NCI-H1417 (cell line): ENCODE data around the gene RIMBP3C.
"Not testable (repeated sequence)": the region's sequence is repeated elsewhere in the genome, so short reads cannot be mapped to it uniquely, and the experiment has no call there.

Experiments used
- DNase-seq, 3 experiments: peaks; one replicate each; lab custom pipeline; 2025; lab: John Stamatoyannopoulos, UW

The RIMBP3C gene

DNA sequence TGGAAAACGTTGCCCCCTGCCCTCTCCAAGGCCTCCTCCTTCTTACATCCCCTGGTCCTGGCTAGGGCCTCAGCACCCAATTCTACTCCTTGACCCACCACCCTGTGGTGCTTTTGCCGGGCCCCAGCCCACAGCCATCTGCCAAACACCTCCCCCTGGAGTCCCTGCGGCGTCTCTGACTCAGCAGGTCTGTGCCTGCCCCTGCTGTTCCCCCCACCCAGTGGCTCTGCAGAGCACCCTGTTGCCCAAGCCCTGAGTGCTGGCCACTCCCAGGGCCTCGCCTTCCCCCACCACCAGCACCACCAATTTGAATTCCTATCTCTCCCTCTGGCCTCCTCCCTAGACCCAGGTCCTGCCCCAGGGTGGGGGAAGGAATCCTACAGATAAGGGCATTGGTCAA lies 19.7 kb downstream of the RIMBP3C start:
- not testable (repeated sequence) for DNase-seq

DNA sequence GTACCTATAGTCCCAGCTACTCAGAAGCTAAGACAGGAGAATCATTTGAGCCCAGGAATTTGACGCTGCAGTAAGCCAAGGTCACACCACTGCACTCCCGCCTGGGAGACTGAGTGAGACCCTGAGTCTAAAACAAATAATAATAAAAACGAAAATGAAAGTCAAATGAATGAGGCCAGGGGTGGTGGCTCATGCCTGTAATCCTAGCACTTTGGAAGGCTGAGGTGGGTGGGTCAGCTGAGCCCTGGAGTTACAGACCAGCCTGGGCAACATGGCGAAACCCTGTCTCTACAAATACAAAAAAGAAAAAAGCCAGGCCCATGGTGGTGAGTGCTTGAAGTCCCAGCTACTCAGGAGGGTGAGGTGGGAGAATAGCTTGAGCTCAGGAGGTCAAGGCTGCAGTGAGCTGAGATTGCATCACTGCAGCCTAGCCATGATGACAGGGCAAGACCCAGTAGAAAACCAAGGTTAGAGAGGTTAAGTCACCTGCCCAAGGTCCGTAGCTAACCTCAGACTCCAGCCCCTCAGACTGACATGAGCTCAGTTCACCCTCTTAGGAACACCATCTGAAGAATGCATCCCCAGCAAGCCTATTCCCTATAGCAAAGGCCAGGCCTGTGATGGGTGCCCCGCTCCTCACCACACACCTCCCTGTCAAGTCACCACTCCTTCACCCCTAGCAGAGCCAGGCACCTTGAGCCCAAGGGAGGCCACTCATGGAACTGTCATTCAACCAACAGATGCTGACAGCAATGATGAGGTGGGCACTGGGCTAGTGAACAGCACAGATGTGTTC lies 24.4 kb downstream of the RIMBP3C start:
- DNase-seq = not testable (repeated sequence)

DNA sequence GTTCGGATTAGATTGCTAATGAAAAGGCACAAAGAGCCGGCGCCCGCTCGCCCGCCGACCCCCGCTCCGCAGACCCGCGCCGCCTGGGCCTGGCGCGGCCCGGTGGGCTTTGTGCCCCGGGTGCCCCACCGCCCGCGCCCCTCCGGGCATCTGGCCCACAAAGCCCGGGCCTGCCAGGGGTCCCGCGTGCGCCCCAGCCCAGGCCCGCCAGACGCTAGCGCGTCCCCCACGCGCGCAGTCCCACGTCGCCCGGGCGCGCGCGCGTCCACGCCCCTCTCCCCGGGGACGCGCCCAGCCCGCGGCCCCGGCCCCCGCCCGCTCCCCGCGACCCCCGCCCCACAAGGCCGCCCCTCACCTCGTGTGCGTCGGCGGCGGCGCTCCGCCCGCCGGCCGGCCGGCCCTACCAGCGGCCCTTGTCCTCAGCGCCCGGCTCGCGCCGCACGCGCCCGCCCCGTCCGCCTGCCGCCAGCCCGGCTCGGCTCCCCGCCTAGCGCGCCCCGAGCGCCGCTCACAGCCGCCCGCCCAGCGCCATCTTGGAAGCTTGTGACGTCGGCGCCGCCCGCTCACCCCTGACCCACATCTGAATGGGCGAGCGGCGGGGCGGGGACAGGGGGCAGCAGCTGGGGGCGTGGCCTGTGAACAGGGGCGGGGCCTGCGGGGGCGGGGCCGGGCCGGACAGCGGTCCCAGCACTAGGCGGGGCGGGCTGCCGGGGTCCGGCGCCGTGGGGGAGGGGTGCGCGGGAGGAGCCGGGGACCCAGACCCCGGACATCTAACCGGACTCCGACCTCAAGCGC lies 34.1 kb downstream of the RIMBP3C start:
- not testable (repeated sequence) for DNase-seq

DNA sequence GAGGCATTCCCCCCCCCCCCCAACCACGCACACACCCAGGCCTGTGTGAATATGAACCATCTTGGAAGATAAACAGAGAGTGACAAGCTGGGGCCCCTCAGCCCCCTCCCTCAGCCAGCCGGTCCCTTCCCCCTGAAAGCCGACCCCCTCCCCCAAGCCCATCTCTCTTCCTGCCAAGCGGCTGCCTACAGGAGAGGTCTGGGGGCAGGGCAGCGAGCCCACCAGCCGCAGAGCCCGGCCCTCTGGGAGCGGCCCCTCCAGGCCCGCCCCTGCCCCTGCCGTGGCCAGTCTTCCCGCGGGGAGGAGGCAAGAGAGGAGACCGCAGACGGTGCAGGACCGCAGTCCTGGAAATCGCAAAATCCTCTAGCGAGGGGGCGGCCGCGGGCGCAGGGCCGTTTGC lies 34.7 kb downstream of the RIMBP3C start:
- not testable (repeated sequence) for DNase-seq

DNA sequence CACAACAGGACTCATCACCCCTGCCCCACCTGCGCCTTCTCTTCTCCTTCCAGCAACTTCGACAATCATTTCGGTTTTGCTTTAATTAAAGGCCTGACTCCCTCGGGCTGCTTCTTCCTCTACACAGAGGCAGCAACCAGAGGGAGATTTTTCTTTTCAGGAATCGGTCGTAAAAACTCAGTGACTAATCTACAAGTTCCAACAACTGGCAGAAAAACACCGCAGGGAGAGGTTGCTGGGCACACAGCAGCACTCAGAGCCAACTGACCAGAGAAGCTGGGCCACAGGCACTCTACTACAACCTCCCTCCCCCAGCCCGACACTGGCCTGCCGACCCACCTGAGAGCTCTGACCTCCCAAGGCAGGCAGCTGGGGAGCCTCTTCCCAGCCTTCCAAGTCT lies 36.0 kb downstream of the RIMBP3C start:
- not testable (repeated sequence) for DNase-seq

DNA sequence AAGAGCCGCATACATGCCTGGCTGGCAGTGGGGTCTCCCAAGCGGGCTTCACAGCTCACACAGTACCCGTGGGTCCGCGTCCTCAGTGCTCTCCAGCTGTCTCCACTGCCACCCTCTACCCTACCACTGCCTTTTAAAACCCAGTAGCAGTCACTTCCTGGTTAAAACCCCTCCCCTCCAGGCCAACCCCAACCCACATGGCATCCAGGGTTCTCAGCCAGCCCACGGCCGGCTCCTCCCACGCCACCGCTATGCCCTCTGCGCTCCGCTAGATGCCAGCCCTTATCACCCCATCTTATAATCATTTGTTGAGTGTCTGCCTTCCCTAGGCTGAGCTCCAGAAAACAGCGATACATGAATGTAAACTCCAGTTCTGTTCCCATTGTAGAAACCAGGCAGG lies 37.1 kb downstream of the RIMBP3C start:
- not testable (repeated sequence) for DNase-seq

DNA sequence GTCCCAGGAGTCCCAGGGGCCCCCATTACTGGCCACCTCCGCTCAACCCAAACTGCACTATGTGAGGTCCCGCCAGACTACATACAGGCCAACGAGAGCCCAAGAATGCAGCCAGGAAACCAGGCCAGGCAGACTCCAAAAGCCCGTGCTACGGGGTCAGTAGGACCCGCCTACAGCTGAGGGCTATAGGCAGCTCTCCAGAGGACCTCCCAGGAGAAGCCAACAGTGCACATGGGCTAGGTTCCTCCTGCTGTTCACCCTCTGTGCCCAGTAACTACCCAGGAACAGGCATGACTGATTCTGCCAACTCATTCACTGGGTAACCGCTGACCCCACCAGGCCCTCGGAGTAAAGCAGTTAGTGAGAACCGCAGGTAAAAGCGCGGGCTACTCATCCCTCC lies 39.2 kb downstream of the RIMBP3C start:
- DNase-seq = not testable (repeated sequence)

DNA sequence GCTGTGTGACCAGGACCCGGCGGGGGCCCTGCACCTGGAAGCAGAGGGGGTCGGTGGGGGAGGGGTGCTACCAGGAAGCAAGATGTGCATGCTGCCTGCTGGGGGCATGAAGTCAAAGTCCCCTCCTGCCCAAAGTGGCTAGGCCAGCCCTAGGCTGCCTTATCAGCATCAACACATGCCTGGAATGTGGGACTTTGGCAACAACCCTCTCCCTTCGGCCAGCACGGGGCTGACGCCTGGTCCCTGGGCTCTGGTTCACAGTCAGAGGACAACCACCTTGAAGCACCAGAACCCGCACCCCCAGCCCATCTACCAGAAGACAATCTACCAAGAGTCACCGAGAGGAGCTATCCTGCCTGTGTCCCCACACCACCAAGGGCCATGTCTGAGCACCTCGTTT lies 40.9 kb downstream of the RIMBP3C start:
- not testable (repeated sequence) for DNase-seq

DNA sequence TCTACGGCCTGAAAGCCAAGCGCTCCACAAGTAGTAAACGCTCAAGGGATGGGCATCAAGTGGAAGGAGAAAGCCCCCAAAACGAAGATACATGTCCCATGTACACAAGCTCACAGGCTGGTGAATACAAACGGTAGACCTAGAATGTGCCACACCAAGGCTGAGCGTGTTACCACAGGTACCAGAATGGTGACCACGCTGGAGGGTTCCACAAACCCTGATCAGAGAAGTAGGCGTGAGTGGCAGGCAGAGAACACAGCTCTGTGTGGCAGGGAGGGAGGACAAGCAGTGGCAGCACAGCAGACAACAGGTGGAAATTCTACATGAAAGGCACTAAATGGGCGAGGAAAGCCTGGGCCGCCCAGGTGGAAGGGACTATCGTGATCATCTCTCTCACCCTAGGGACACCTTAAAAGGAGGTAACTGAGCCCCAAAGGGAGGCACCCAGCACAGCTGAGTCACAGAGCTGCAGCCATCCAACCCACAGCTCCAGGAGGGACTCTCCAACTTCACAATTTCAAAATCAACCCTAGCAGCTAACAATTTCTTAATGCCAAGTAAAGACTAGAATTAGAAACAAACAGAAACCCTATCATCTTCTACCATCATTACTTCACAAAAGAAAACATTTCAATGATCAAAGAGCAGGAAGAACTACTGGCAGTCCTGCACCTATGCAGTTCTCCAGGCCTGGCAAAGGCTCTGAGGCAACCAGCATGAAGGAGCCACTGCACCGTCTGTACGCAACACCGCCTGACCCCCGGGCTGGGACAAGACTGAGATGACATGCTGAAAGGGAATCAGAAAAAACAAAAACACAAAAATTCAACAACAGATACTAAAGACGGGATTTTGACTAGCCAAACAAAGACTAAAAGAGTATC lies 51.4 kb downstream of the RIMBP3C start:
- not testable (repeated sequence) for DNase-seq

DNA sequence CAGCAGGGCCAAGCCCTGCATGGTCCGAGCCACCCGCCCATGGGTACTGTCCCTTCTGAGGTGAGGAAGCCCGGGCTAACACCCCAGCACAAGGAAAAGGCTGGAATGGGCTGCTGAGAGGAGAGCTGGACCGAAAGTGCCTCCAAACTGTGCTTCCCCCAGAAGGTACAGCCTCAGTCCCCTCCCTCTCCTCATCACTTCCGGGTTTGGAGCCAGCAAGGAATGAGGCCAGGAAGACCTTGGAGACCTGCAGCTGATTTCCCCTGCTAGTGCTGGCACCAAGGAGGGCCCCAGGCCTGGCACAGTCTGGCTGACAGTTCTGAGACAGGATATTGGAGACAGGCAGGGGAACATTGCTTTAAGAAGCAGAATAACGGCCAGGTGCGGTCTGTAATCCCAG lies 52.8 kb downstream of the RIMBP3C start:
- not testable (repeated sequence) for DNase-seq

DNA sequence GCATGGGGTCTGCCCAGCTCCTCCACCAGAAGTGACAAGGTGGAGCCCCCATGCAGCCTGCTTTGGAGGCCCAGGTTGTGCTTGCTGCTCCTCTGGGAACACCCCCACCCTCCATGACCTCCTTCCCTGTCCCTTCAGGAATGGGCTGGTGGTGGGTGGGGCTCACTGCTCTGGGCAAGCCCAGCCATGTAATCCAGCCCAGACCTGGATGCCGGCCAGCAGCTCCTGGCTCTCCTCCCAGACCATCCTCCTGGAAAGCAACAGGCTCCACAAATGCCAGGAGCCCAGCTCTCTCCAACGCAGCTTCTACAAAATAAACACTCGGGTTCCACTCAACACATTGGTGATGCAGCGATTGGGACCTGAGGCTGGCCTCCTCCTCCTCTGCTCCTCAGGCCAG lies 53.3 kb downstream of the RIMBP3C start:
- not testable (repeated sequence) for DNase-seq
